ENCODE results near the gene RNASE11. TPM values are rescaled to one million over a fixed set of nuclear protein-coding genes. Genes with fewer than 3 reads are reported as not detected.
"Not testable (repeated sequence)": the region's sequence is repeated elsewhere in the genome, so short reads cannot be mapped to it uniquely, and the experiment has no call there.

The RNASE11 gene
- total and polyA plus RNA-seq, 2 donors (not counting 1 experiment from before 2014, with no cell fraction given): not detected

DNA sequence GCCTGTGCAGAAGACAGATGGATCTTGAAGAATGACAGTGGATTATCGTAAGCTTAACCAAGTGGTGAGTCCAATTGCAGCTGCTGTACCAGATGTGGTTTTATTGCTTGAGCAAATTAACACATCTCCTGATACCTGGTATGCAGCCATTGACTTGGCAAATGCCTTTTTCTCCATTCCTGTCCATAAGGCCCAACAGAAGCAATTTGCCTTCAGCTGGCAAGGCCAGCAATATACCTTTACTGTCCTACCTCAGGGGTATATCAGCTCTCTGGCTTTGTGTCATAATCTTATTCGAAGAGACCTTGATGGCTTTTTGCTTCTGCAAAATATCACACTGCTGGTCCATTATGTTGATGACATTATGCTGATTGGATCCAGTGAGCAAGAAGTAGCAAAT lies 17.9 kb downstream of the RNASE11 start:
- H3K4me1 ChIP-seq (ENCODE audit: control insufficient read depth in 2 of 2, insufficient read depth in 2 of 2, low read length in 2 of 2); H3K9ac ChIP-seq (ENCODE audit: low read length); H3K79me2 ChIP-seq (ENCODE audit: control insufficient read depth, insufficient read depth, low read length); CTCF ChIA-PET; H3K4me2 ChIP-seq (replicated peaks; ENCODE audit: low read depth, low read length, poor library complexity, severe bottlenecking); H3K27me3 Mint-ChIP-seq; H3K9me3 Mint-ChIP-seq (ENCODE audit: insufficient read depth); H3K4me3 Mint-ChIP-seq; ATAC-seq (ENCODE audit: low read depth); POLR2A ChIA-PET; H3K4me3 ChIP-seq (ENCODE audit: control extremely low read depth in 1 of 5, extremely low read depth in 1 of 5, insufficient read depth in 1 of 5, low read depth in 2 of 5, low read length in 4 of 5); H3K27ac ChIP-seq (ENCODE audit: low read length in 2 of 2); H2AFZ ChIP-seq (ENCODE audit: insufficient read depth, low read depth, low read length, poor library complexity, severe bottlenecking); H3K27me3 ChIP-seq (replicated peaks in 1 of 4; ENCODE audit: control extremely low read depth in 1 of 4, control insufficient read depth in 3 of 4, insufficient read depth in 4 of 4, low read length in 3 of 4); intact Hi-C loops (cut with micrococcal nuclease); H3K27ac Mint-ChIP-seq; DNase-seq; H4K20me1 ChIP-seq (ENCODE audit: control insufficient read depth, insufficient read depth, low read length, poor library complexity, severe bottlenecking); H3K36me3 ChIP-seq (replicated peaks in 1 of 2; ENCODE audit: control extremely low read depth in 1 of 2, control insufficient read depth in 1 of 2, extremely low read depth in 1 of 2, insufficient read depth in 2 of 2, low read length in 1 of 2); H3K4me1 Mint-ChIP-seq: not testable (repeated sequence)
- peaks cover 0 to 12% (median 6%) of the 10 kb centered on the region in 3 donors for H3K9me3 ChIP-seq (ENCODE audit: control extremely low read depth in 1 of 3, control insufficient read depth in 2 of 3, insufficient read depth in 1 of 3, low read length in 2 of 3)
- WGBS (ENCODE audit: insufficient coverage): no CpG with 5 or more reads among the region's 2 CpGs

DNA sequence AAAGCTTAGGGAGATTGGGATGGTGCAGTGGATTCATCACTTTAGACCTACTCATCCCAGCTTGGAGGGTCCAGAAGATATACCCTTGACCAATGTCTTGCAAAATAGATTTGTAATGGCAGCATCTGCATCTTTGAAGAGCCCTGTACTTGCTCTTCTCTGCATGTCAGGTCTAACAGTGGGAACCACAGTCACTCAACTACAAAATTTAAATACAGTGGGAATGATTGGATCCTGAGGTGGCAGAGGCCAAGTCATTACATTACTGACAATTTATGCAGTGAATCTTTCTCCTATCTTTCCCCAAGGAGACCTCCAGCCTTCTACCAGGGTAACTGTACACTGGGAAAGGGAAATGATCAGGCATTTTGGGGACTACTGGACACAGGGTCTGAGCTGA lies 18.7 kb downstream of the RNASE11 start:
- Histone ChIP-seq H3K9ac (ENCODE audit: low read length) (no peak overlapping the region), H3K27ac (ENCODE audit: low read length in 2 of 2) (no peak overlapping the region), H3K4me3 (ENCODE audit: control extremely low read depth in 1 of 5, extremely low read depth in 1 of 5, insufficient read depth in 1 of 5, low read depth in 2 of 5, low read length in 4 of 5) (no peak overlapping the region), H3K4me2 (replicated peaks; ENCODE audit: low read depth, low read length, poor library complexity, severe bottlenecking) (no peak overlapping the region), H3K36me3 (replicated peaks in 1 of 2; ENCODE audit: control extremely low read depth in 1 of 2, control insufficient read depth in 1 of 2, extremely low read depth in 1 of 2, insufficient read depth in 2 of 2, low read length in 1 of 2) (no peaks in the 10 kb centered on the region), H3K9me3 (ENCODE audit: control extremely low read depth in 1 of 3, control insufficient read depth in 2 of 3, insufficient read depth in 1 of 3, low read length in 2 of 3) (peaks cover 0 to 12% (median 6%) of the 10 kb centered on the region in 3 donors), H4K20me1 (ENCODE audit: control insufficient read depth, insufficient read depth, low read length, poor library complexity, severe bottlenecking) (no peaks in the 10 kb centered on the region), H3K27me3 (replicated peaks in 1 of 4; ENCODE audit: control extremely low read depth in 1 of 4, control insufficient read depth in 3 of 4, insufficient read depth in 4 of 4, low read length in 3 of 4) (no peaks in the 10 kb centered on the region), H3K4me1 (ENCODE audit: control insufficient read depth in 2 of 2, insufficient read depth in 2 of 2, low read length in 2 of 2) (no peaks in the 10 kb centered on the region), H2AFZ (ENCODE audit: insufficient read depth, low read depth, low read length, poor library complexity, severe bottlenecking) (no peak overlapping the region), H3K79me2 (ENCODE audit: control insufficient read depth, insufficient read depth, low read length) (no peaks in the 10 kb centered on the region)
- no peak overlapping the region for H3K4me3 Mint-ChIP-seq
- intact Hi-C loops (cut with micrococcal nuclease): no loop called here
- ATAC-seq (ENCODE audit: low read depth) (no peak), DNase-seq (no peak)
- ChIA-PET CTCF (interaction anchor here (1.5 kb wide), 1 partner anchor 39 kb away, joined by 4 read pairs; no protein-coding TSS in a partner anchor), POLR2A (no interaction called here)
- TF ChIP-seq, protein P1, sequence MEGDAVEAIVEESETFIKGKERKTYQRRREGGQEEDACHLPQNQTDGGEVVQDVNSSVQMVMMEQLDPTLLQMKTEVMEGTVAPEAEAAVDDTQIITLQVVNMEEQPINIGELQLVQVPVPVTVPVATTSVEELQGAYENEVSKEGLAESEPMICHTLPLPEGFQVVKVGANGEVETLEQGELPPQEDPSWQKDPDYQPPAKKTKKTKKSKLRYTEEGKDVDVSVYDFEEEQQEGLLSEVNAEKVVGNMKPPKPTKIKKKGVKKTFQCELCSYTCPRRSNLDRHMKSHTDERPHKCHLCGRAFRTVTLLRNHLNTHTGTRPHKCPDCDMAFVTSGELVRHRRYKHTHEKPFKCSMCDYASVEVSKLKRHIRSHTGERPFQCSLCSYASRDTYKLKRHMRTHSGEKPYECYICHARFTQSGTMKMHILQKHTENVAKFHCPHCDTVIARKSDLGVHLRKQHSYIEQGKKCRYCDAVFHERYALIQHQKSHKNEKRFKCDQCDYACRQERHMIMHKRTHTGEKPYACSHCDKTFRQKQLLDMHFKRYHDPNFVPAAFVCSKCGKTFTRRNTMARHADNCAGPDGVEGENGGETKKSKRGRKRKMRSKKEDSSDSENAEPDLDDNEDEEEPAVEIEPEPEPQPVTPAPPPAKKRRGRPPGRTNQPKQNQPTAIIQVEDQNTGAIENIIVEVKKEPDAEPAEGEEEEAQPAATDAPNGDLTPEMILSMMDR (IDR thresholded peaks at IDR 0.05): no peak
- TF ChIP-seq EZH2 (IDR thresholded peaks at IDR 0.05; ENCODE audit: borderline replicate concordance, insufficient read depth, low read depth, low read length, poor library complexity, severe bottlenecking): no peak
- no peaks in the 10 kb centered on the region for H3K27me3 Mint-ChIP-seq
- no peaks in the 10 kb centered on the region for H3K4me1 Mint-ChIP-seq
- no peak overlapping the region for H3K27ac Mint-ChIP-seq
- no peaks in the 10 kb centered on the region for H3K9me3 Mint-ChIP-seq (ENCODE audit: insufficient read depth)
